ENCODE measurements around the gene CYFIP2. TPM values are rescaled to one million over a fixed set of nuclear protein-coding genes. Genes with fewer than 3 reads are reported as not detected.

The CYFIP2 gene
- total and polyA plus RNA-seq, 7 donors = 0.61 to 8.3 (median 4.9) TPM

DNA sequence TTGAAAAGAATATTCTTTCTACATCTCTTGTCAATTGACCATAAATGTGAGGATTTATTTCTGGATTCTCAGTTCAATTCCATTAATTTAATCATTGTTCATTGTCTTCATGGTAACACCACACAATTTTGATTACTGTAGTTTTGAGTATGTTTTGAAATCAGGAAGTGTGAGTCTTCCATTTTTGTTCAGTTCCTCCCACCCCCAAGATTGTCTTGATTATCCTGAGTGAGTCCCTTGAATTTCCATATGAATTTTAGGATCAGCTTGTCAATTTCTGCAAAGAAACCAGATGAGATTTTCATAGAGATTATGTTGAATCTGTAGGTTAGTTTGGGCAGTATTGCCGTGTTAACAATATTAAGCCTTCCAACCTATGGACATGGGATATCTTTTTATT is 9.5 kb downstream of the CYFIP2 start:
- Histone ChIP-seq H3K4me1 (no peaks in the 10 kb centered on the region), H3K27ac (no peak overlapping the region), H3K4me3 (no peak overlapping the region), H3K36me3 (ENCODE audit: insufficient read depth in 1 of 2, low read depth in 1 of 2) (no peaks in the 10 kb centered on the region), H3K27me3 (ENCODE audit: insufficient read depth in 3 of 3, low read length in 2 of 3) (no peaks in the 10 kb centered on the region), H3K9me3 (no peaks in the 10 kb centered on the region)
- DNase-seq (no peak), ATAC-seq (no peak)
- no peak for TF ChIP-seq CTCF (IDR thresholded peaks at IDR 0.05)
- 90 to 100% (median 95%) methylated on average over 1 of the region's 1 CpG for WGBS, 3 donors
- intact Hi-C loops (cut with DNase I) = no loop called here

- intact Hi-C loops (cut with DNase I) = no loop called here
- no peak for ATAC-seq
These were observed 12.6 kb downstream of the CYFIP2 start for GRCh38 chr5:157278319-157279037.

DNA sequence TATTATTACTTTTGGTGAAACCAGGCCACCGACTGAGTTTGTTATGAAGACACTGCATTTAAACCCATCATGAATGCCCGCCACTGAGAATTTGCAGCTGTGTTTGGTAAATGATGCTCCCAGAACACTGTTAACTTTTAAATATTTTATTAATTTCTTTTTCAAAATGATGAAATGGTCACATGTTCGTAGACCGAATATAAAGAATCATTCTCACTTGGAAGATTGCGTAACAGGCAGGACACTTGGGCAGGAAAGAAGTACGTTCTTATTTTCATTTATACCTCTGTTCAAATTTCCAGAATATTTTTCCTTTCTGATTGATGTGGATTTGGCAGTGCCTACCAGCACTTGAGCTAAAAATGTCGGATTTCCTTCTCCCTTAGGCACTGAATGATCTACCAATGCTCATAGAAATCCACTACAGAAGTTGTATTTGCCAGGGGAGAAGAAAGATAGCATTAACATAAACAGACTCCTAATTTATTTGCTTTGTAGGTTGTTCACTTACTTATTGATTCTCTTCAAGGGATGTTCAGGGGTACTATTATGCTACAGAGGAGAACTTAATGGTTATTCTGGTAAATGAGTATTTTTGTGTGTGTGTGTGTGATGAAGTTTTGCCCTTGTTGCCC is 13.8 kb downstream of the CYFIP2 start:
- Histone ChIP-seq H3K27me3 (ENCODE audit: insufficient read depth in 3 of 3, low read length in 2 of 3) (no peaks in the 10 kb centered on the region), H3K4me1 (peaks cover 6% of the 10 kb centered on the region), H3K4me3 (no peak overlapping the region), H3K27ac (no peak overlapping the region), H3K9me3 (no peaks in the 10 kb centered on the region), H3K36me3 (ENCODE audit: insufficient read depth in 1 of 2, low read depth in 1 of 2) (no peaks in the 10 kb centered on the region)
- intact Hi-C loops (cut with DNase I) = no loop called here
- ATAC-seq = no peak
- 54 to 78% (median 63%) methylated on average over 7 of the region's 7 CpGs for WGBS, 3 donors
- TF ChIP-seq CTCF (IDR thresholded peaks at IDR 0.05) = no peak
- DNase-seq = no peak

More at GRCh38 chr5:157278319-157279037, 12.6 kb downstream of the CYFIP2 start:
- Histone ChIP-seq H3K27me3 (ENCODE audit: insufficient read depth in 3 of 3, low read length in 2 of 3) (no peaks in the 10 kb centered on the region), H3K36me3 (ENCODE audit: insufficient read depth in 1 of 2, low read depth in 1 of 2) (no peaks in the 10 kb centered on the region), H3K27ac (no peak overlapping the region), H3K4me3 (no peak overlapping the region), H3K9me3 (no peaks in the 10 kb centered on the region), H3K4me1 (no peaks in the 10 kb centered on the region)
- no peak for DNase-seq
- WGBS, 3 donors = 97 to 99% (median 98%) methylated on average over 2 of the region's 2 CpGs
- no peak for TF ChIP-seq CTCF (IDR thresholded peaks at IDR 0.05)

DNA sequence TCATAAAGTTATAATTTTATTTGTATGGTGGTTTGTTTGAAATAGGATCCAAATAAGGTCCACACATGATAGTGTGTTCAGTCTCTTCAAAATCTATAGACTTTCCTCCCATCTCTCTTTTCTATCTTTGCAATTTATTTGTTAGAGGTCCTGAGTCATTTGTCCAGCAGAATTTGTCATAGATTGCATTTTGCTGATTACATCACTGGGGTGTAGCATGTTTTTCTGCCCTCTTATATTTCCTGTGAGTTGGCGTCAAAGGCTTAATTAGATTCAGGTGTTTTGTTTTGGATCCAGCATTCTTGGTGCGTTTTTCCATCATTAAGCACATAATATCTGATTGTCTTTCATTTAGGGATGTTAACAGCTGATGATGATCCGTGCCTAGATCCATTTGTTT is 15.0 kb downstream of the CYFIP2 start:
- 43 to 45% (median 43%) methylated on average over 3 of the region's 3 CpGs for WGBS, 3 donors
- Histone ChIP-seq H3K27ac (no peak overlapping the region), H3K27me3 (ENCODE audit: insufficient read depth in 3 of 3, low read length in 2 of 3) (no peaks in the 10 kb centered on the region), H3K4me1 (peaks cover 9% of the 10 kb centered on the region), H3K4me3 (no peak overlapping the region), H3K9me3 (no peaks in the 10 kb centered on the region), H3K36me3 (ENCODE audit: insufficient read depth in 1 of 2, low read depth in 1 of 2) (no peaks in the 10 kb centered on the region)
- intact Hi-C loops (cut with DNase I) = no loop called here
- no peak for TF ChIP-seq CTCF (IDR thresholded peaks at IDR 0.05)
- no peak for DNase-seq
- no peak for ATAC-seq
